ENCODE measurements around the gene NUTM2G. TPM values are rescaled to one million over a fixed set of nuclear protein-coding genes. Genes with fewer than 3 reads are reported as not detected.
"Not testable (repeated sequence)": the region's sequence is repeated elsewhere in the genome, so short reads cannot be mapped to it uniquely, and the experiment has no call there.

Gene NUTM2G
- total and polyA plus RNA-seq, 2 experiments from 2014 or later, result 0.33 to 0.91 TPM

DNA sequence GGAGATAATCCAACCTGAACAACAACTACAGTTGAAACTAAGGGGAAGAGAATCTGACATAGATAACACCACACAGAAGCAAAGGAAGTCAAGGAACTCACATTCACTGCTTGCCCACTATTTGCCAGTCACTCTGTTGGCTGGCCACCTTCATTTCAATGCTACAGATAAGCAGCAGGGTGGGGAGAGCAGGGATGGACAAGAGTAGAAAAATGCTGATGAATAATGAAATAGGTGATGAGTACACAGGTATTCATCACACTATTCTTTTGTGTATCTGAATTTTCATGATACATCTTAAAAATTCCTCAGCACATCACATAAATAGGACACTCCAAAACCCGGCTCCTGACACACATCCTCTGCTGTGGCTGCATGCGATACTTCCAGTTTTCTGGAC is 21.9 kb downstream of the NUTM2G start:
- H3K36me3 ChIP-seq; H3K27ac ChIP-seq; DNase-seq (ENCODE audit: low read depth in 1 of 2, low spot score in 1 of 2); H3K4me1 ChIP-seq (ENCODE audit: low read depth); H3K9me3 ChIP-seq (ENCODE audit: low read depth); H3K27me3 ChIP-seq; H3K4me3 ChIP-seq: not testable (repeated sequence)

- H3K4me3 ChIP-seq; H3K27me3 ChIP-seq; H3K4me1 ChIP-seq (ENCODE audit: low read depth); H3K36me3 ChIP-seq; H3K9me3 ChIP-seq (ENCODE audit: low read depth); H3K27ac ChIP-seq: not testable (repeated sequence)
- peak in 1 of 2 donors; percentile 13 for DNase-seq (ENCODE audit: low read depth in 1 of 2, low spot score in 1 of 2)
Observed at GRCh38 chr9:96967591-96967990, 38.9 kb downstream of the NUTM2G start.

DNA sequence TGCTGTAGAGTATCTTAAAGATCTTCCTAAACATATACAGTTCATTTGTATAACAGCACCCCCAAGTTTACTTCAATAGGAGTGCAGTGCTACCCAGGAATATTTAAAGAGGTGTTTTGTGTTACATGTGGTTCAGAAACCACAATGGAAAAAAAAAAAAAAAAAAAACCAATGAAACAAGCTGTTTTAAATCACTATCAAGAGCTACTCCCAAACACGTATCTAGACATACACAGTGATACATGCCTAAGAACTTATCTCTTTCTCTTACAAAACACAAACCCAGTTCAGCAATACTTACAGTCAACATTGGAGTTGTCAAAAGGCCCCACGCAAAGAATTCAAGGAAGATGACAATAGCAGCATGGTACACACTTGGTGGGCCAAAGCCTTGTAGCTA is 43.9 kb downstream of the NUTM2G start:
- H3K27ac ChIP-seq; H3K9me3 ChIP-seq (ENCODE audit: low read depth); H3K27me3 ChIP-seq; H3K4me3 ChIP-seq; H3K4me1 ChIP-seq (ENCODE audit: low read depth); H3K36me3 ChIP-seq: not testable (repeated sequence)
- peak in 1 of 2 donors; percentile 42 for DNase-seq (ENCODE audit: low read depth in 1 of 2, low spot score in 1 of 2)

DNA sequence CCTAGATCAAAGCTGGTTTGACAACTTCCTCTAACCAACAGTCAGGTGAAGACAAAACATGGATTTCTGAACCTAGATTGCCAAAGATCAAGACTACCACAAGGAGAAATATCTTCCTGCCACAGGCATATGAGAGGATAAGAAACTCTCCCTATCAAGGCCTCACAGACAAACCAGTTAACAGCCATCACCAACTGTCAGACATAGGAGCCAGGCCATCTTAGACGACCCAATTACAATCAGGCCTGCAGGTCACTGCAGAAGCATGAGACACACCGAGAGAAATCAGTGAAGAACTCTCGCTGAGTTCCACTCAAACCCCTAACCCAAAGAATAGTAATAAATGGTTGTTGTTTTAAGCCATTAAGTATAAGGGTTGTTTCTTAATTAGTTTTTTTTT is 45.4 kb downstream of the NUTM2G start:
- not testable (repeated sequence) for H3K27ac ChIP-seq; H3K27me3 ChIP-seq; H3K4me3 ChIP-seq; H3K36me3 ChIP-seq; H3K9me3 ChIP-seq (ENCODE audit: low read depth); H3K4me1 ChIP-seq (ENCODE audit: low read depth)
- DNase-seq (ENCODE audit: low read depth in 1 of 2, low spot score in 1 of 2), result peak in 1 of 2 donors; percentile 2

DNA sequence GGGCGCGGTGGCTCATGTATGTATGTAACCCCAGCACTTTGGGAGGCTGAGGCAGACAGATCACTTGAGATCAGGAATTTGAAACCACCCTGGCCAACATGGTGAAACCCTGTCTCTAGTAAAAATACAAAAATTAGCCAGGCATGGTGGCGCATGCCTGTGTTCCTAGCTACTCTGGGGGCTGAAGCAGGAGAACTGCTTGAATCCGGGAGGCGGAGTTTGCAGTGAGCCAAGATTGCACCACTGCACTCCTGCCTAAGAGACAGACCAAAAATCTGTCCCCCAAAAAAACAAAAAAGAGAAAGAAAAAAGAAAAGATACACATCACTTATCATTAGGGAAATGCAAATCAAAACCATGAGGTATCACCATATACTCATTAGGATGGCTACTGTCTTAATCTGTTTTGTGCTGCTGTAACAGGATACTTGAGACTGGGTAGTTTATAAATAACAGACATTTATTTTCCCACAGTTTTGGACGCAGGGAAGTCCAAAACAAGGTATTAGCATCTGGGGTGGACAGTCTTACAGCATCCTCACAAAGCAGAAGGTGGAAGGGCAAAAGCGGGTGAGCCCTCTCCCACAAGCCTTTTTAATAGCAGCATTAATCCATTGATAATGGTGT is 55.0 kb downstream of the NUTM2G start:
- H3K9me3 ChIP-seq (ENCODE audit: low read depth); H3K27me3 ChIP-seq; H3K4me1 ChIP-seq (ENCODE audit: low read depth); DNase-seq (ENCODE audit: low read depth in 1 of 2, low spot score in 1 of 2); H3K4me3 ChIP-seq; H3K36me3 ChIP-seq: not testable (repeated sequence)
- H3K27ac ChIP-seq, result peak overlapping the region; percentile 60

DNA sequence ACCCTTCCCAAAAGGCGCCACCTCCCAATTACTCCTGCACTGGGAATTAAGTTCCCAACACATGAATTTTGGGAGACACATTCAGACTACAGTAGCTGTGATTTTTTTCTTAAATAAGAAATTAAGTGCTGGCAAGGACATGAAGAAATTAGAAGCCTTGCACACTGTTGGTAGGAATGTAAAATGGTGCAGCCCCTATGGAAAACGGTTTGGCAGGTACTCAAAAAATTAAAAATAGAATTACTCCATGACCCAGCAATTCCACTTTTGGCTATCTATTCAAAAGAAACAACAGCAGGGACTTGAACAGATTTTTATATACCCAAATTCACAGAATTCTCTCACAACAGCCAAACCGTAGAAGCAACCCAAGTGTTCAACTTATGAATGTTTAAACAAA is 55.5 kb downstream of the NUTM2G start:
- not testable (repeated sequence) for H3K9me3 ChIP-seq (ENCODE audit: low read depth); DNase-seq (ENCODE audit: low read depth in 1 of 2, low spot score in 1 of 2); H3K4me1 ChIP-seq (ENCODE audit: low read depth); H3K4me3 ChIP-seq; H3K27me3 ChIP-seq; H3K36me3 ChIP-seq
- H3K27ac ChIP-seq, result peak overlapping the region; percentile 60

GRCh38 chr9:96984887-96985286 is 56.2 kb downstream of the NUTM2G start:
- not testable (repeated sequence) for H3K36me3 ChIP-seq; H3K4me1 ChIP-seq (ENCODE audit: low read depth); DNase-seq (ENCODE audit: low read depth in 1 of 2, low spot score in 1 of 2); H3K9me3 ChIP-seq (ENCODE audit: low read depth); H3K27ac ChIP-seq; H3K4me3 ChIP-seq; H3K27me3 ChIP-seq

Other genes starting within 250 kb of the NUTM2G start
- gene ZNF510, start 150.8 kb upstream of the NUTM2G start, total RNA-seq, result 9.9 and 12.5 TPM in 2 replicates
- 3.8 and 4.9 TPM in 2 replicates for gene ZNF510, start 150.8 kb upstream of the NUTM2G start, polyA plus RNA-seq
- 5.5 and 6.7 TPM in 2 replicates for gene ZNF782, start 74.3 kb upstream of the NUTM2G start, total RNA-seq
- 2.7 and 3.0 TPM in 2 replicates for gene ZNF782, start 74.3 kb upstream of the NUTM2G start, polyA plus RNA-seq
- gene CTSV, start 110.3 kb downstream of the NUTM2G start, total RNA-seq, result 29.0 and 33.9 TPM in 2 replicates
- gene CTSV, start 110.3 kb downstream of the NUTM2G start, polyA plus RNA-seq, result 60.9 and 65.5 TPM in 2 replicates

Measured in cardiac muscle cell (in vitro differentiated cells and primary cell).